PFSK-1 (cell line): ENCODE results near the gene RUFY3.

Source experiments
- FOXP2 ChIP-seq: optimal IDR thresholded peaks from 2 replicates; pipeline ENCODE3; 2011; ENCODE audit warnings: borderline replicate concordance, control low read depth, inconsistent platforms; ENCODE audit not compliant: insufficient read depth; ENCODE audit errors: extremely low read length, extremely low read depth
- POLR2AphosphoS5 ChIP-seq: IDR thresholded peaks from 2 replicates; pipeline ENCODE4 v1.6.1; 2012; ENCODE audit warnings: low read depth, mild to moderate bottlenecking, control low read depth, low read length, moderate library complexity
- SIN3A ChIP-seq: IDR thresholded peaks from 2 replicates; pipeline ENCODE4 v1.6.1; 2012; ENCODE audit warnings: mild to moderate bottlenecking, low read length, moderate library complexity, borderline replicate concordance; ENCODE audit not compliant: insufficient read depth
- TAF1 ChIP-seq: IDR thresholded peaks from 2 replicates; pipeline ENCODE4 v1.6.1; 2012; ENCODE audit warnings: low read length, control low read depth, borderline replicate concordance; ENCODE audit not compliant: insufficient read depth
- TF ChIP-seq, protein P1 (sequence below), 2 experiments: IDR thresholded peaks; 2 replicates each; pipeline versions ENCODE4 v1.6.1 to v1.8.0; 2011 to 2012; ENCODE audit warnings: low read depth in 2 of 2, low read length in 2 of 2, control low read depth in 1 of 2, inconsistent platforms in 1 of 2, mild to moderate bottlenecking in 1 of 2, moderate library complexity in 1 of 2; ENCODE audit not compliant: insufficient read depth in 1 of 2

RUFY3 gene

DNA sequence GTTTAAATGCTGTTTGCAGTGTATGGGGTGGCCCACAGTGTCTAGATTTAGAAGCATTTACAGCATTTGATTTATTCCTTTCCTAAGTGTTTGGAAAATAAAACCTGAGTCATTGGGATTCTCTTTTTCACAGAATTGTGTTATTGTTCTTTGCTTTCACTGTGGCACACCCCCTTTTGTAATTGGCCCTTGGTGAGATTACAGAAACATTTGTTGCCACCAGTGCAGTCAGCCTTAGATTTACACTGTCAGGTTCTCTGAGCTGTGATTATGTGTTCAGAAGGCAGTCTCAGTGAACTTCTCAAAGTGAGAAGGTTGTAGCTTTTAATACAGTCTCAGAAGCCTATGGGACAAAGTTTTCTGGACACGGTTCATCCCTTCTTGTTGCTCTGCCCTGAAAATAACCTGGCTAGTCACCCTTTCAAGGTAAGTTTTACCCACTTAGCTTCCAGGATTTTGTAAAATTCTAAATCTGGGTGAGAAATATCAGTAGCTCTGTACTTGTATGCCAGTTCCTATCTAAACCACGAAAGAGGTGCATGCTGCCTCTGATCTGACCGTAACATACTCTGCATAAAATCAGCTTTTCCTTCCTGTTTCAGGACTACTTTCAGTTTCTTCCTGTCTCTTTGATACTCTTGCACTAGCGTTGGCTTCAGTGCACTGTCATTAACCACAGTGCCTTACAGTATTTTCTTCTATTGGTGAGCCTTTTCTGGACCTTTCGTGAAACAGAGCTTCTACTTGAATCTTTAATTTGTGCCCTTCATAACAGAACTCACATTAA is 12.6 kb downstream of the RUFY3 start:
- TF ChIP-seq POLR2AphosphoS5 (no peak), FOXP2 (no peak), SIN3A (no peak), TAF1 (no peak)
- TF ChIP-seq, protein P1, sequence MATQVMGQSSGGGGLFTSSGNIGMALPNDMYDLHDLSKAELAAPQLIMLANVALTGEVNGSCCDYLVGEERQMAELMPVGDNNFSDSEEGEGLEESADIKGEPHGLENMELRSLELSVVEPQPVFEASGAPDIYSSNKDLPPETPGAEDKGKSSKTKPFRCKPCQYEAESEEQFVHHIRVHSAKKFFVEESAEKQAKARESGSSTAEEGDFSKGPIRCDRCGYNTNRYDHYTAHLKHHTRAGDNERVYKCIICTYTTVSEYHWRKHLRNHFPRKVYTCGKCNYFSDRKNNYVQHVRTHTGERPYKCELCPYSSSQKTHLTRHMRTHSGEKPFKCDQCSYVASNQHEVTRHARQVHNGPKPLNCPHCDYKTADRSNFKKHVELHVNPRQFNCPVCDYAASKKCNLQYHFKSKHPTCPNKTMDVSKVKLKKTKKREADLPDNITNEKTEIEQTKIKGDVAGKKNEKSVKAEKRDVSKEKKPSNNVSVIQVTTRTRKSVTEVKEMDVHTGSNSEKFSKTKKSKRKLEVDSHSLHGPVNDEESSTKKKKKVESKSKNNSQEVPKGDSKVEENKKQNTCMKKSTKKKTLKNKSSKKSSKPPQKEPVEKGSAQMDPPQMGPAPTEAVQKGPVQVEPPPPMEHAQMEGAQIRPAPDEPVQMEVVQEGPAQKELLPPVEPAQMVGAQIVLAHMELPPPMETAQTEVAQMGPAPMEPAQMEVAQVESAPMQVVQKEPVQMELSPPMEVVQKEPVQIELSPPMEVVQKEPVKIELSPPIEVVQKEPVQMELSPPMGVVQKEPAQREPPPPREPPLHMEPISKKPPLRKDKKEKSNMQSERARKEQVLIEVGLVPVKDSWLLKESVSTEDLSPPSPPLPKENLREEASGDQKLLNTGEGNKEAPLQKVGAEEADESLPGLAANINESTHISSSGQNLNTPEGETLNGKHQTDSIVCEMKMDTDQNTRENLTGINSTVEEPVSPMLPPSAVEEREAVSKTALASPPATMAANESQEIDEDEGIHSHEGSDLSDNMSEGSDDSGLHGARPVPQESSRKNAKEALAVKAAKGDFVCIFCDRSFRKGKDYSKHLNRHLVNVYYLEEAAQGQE (IDR thresholded peaks at IDR 0.05; ENCODE audit: insufficient read depth in 1 of 2, low read depth in 2 of 2, low read length in 2 of 2), result no peak

DNA sequence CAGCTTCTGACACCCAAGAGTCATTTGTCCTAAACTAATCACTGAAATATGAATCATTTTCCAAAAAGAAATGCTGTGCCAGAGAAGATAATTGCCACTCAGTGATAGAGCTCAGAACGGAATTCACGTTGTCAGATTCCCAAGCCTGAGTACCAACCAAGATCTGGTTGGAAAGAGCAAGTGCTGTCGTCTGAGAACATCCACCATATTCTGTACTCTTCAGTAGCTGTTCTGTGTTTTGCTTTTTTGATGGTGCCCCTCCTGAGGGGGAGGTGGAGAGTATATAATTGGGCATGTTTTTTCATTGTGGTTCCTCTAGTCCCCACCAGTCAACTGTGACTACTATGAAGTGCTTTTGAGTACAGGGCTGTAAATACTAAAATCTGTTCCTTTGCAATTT is 13.2 kb downstream of the RUFY3 start:
- TF ChIP-seq, protein P1 (IDR thresholded peaks at IDR 0.05; ENCODE audit: insufficient read depth in 1 of 2, low read depth in 2 of 2, low read length in 2 of 2), result no peak
- TF ChIP-seq TAF1, result no peak

DNA sequence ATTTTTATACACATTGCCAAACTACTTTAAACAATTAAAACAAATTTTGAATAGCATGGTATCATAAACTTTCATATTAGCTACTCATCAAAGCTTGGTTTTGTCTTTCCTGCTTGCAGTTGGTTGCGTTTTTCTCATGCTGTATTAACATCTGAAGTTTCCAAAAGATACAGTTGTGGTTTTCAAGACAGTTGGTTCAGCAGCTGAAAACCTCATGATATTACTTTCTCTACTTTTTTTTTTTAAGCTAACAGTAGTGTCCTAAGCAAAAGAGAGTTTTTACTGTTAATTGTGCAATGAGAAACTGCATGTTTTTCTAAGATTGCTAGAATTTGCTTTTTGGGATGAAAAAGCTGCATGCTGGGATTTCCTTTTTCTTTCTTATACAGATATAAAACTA is 15.2 kb downstream of the RUFY3 start:
- TF ChIP-seq, protein P1 (IDR thresholded peaks at IDR 0.05; ENCODE audit: insufficient read depth in 1 of 2, low read depth in 2 of 2, low read length in 2 of 2), result no peak
- TF ChIP-seq POLR2AphosphoS5 (no peak), SIN3A (no peak)

DNA sequence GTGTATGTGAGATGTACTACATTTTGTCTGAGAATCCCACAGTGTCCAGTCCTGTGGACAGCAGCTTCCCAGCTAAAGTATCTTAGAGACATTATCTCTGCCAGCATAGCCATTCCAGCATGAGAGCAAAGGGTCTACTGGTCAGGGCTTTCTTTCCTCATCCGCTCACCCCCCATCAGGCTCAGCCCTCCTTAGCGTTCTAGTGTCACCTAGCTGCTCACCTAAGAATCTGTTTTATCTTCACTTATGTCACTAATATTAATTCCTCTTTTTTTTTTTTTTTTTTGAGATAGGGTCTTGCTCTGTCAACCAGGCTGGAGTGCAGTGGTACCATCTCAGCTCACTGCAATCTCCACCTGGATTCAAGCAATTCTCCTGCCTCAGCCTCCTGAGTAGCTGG is 15.6 kb downstream of the RUFY3 start:
- TF ChIP-seq POLR2AphosphoS5 (no peak), TAF1 (no peak), SIN3A (no peak), FOXP2 (no peak)
- TF ChIP-seq, protein P1 (IDR thresholded peaks at IDR 0.05; ENCODE audit: insufficient read depth in 1 of 2, low read depth in 2 of 2, low read length in 2 of 2), result no peak
